D721Med (cell line): ENCODE results near the gene SIK2.
"Not testable (repeated sequence)": the region's sequence is repeated elsewhere in the genome, so short reads cannot be mapped to it uniquely, and the experiment has no call there.

Experiments
- DNase-seq: peaks from one replicate; pipeline ENCODE4 v3.0.0; 2011; ENCODE audit warnings: low spot score; ENCODE audit not compliant: insufficient read length
- FAIRE-seq: peaks from 2 replicates; lab custom pipeline; 2011; peaks lifted over from hg19 to GRCh38; lab: Jason Lieb, UNC
- CTCF ChIP-seq: IDR thresholded peaks from 2 replicates; pipeline ENCODE4 v1.5.1; 2012; ENCODE audit warnings: mild to moderate bottlenecking, control low read depth; ENCODE audit not compliant: insufficient read depth; ENCODE audit errors: missing control alignments

The SIK2 gene

GRCh38 chr11:111764621-111765020 is 162.4 kb downstream of the SIK2 start:
- FAIRE-seq (no peak), DNase-seq (no peak)
- no peak for TF ChIP-seq CTCF

- FAIRE-seq (no peak), DNase-seq (no peak)
- no peak for TF ChIP-seq CTCF
These were observed 163.2 kb downstream of the SIK2 start for GRCh38 chr11:111765320-111765983.

GRCh38 chr11:111765984-111766833 is 164.0 kb downstream of the SIK2 start, which contains the start of gene PPP2R1B:
Gene PPP2R1B (minus strand): TSS chr11:111766389. CDS start chr11:111766361, 28 bp downstream.
- TF ChIP-seq CTCF, result no peak
- DNase-seq, result peak; percentile 90

DNA sequence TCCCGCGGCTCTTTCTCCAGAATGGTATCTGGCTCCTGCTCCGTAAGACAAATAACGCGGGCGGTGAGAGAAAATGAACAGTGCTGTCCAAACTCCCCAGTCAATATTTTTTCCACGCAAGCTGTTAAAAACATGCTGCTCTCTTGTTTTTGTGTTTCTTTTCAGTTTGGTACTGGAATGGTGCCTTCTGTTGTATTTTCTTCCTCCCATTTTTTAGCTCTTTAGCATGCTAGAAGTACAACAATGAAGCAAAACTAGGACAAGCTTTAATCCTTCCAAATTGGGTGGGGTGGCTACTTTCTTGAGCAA is 164.5 kb downstream of the SIK2 start:
- FAIRE-seq, result no peak
- DNase-seq, result no peak
- no peak for TF ChIP-seq CTCF

More at GRCh38 chr11:111765984-111766833, 164.0 kb downstream of the SIK2 start, which contains the start of gene PPP2R1B:
- no peak for FAIRE-seq

DNA sequence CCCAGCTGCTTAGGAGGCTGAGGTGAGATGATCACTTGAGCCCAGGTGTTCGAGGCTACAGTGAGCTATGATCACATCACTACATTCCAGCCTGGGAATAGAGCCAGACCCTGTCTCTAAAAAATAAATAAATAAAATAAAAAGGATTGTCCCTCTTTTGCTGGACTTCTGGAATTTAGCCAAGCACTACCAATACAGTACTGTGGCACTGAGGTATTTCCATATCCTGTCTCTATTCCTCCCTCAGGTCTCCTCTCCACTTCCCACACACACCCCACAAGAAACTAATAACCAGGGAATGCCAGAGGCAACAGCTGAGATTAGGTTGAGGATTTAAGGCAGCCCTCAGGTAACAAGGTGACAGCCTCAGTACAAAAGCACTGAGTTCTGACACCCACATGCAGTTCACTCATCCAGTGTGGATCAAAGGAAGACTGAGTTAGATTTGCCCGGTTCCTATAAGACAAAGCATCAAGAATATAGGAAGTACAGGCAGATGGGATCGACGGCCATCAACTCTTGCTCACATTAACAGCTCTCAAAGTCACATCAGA is 168.4 kb downstream of the SIK2 start:
- no peak for TF ChIP-seq CTCF
- DNase-seq (no peak), FAIRE-seq (no peak)

GRCh38 chr11:111771205-111771604 is 169.0 kb downstream of the SIK2 start:
- not testable (repeated sequence) for DNase-seq, FAIRE-seq

DNA sequence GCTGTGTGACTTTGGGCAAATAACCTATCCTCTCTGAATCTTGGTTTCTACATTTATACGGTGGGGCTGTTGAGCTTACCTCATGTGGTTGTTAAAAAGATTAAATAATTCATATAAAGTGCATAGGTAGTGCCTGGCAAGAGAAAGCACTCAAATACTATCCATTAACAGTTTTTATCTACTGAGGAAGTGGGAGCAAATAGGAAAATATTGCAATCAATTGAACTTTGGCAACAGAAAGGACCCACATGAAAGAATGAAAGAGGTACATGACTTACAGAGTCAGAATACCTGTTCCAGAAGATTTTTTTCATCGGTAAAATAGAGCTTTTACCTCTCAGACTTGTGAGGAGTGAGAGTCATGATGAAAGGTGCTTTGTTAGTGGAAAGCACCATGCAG is 170.3 kb downstream of the SIK2 start:
- FAIRE-seq (no peak), DNase-seq (no peak)
- no peak for TF ChIP-seq CTCF
